NCI-H128 (cell line): ENCODE measurements around the gene RNF214.

Source experiments
- DNase-seq: peaks from one replicate; lab custom pipeline; 2025; ENCODE audit not compliant: unreplicated experiment; lab: John Stamatoyannopoulos, UW

RNF214 gene

DNA sequence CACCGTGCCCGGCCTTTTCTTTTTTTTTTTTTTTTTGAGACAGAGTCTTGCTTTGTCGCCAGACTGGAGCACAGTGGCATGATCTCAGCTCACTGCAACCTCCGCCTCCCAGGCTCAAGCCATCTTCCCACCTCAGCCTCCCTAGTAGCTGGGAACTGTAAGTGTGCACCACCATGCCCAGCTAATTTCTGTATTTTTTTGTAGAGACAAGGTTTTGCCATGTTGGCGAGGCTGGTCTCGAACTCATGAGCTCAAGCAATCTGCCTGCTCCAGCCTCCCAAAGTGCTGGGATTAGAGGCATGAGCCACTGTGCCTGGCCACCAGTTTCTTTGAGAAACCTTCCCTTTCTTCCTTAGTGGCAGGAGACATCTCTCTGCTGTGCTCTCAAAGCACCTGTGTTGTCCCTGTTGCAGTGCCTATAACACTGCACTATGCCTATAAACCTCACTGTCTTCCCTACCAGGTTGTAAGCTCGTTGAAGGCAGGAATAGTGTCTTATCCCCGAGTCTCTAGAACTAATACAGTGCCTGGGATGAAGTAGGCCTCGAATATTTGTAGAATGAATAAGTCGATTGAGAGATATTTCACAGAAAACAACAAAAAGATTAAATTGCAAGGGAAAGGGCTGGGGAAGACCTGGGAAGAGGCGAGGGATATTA lies 19.6 kb upstream of the RNF214 start:
- DNase-seq = no peak

DNA sequence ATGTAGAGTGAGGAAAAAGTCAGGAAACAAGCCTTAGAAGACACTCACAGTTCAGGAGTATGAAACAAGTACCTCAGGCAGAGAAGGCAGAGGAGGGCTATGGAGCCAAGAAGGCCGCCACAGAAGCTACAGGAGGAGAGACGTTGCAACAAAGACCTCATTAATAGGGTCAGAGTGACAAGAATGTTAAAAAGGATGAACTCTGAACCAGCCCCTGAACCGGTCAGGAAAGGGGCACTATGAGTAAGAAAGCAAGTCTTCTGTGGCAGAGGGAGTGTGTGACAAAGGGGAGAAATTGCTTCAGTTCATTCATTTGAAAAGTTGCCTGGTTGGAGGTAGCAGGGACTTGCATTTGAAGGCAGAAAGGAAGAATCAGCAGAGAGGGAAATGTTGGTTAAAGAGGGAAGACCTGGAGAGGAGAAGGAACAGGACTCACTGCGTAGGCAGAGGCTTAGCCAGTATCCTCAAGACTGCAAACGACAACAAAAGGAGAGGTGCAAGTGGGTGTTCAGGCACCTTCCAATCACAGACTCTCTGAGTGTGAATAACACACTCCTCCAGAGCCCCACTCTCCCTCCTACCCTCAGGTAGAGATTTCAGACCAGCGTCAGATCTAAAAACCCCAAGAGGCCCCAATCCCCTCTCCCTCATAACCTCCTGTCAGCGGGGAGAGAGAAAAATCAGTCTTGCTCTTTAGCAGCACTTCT lies 17.9 kb upstream of the RNF214 start:
- no peak for DNase-seq

DNA sequence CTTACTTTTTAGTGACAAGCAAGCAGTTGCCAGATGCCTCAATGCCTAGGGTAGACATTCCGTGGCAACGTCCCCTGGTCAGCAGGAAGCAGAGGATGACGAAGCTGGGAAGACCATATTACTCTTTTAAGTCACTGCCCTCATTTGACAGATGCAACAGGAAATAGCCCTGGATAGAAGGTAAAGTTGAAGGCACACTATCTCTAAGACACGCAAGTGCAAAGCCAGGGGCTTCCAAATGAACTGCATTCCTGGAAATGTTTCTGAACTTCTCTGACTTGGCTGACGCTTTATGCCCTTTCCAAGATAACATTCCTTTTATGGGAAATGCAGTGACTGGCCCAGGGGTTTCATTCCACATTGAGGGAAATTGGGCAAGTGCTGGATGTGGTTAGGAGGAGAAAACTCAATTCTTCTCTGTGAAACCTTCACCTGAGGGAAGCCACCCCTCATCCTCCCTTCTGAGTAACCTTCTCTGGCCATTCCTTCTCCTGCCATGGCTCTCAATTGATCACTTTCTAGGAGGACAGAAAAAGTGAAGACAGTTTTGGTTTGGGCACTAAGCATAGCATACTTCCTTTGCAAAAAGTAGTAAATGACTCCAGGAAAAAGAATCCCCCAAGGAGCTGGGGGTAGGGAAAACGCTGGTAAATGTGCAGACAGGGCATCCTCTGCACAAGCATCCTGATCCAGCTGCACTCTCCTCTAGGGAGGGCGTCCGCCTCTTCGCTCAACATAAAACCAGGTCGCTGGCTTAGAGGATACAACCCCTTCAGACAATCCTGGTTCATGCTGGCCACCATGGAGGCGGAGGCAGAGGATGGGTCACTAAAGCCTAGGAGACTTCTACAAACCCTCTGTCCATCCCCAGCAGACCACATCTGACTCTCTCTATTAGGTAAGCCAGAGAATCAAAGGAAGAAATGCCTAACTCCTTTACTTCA lies 15.1 kb upstream of the RNF214 start:
- DNase-seq = no peak

GRCh38 chr11:117218133-117218915 lies 14.1 kb upstream of the RNF214 start:
- no peak for DNase-seq

DNA sequence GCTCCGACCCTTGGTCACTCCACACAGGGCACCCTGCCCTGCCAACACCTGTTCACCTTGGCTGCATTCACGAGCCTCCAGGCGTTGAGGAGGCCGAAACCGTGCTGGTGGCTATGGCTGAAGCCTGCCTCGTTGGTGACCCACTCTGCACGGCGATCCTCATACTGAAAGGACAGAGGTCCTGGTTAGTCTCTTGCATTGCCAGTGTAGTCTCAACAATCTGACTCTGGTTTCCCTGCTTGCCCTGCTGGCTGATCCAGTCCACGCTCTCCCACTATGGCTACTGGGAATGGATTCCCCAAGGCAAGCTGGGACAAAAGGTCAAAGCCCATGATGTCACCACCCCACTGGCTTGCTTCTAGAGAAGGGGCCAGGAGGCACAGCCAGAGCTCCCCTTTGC lies 13.5 kb upstream of the RNF214 start:
- DNase-seq = no peak

DNA sequence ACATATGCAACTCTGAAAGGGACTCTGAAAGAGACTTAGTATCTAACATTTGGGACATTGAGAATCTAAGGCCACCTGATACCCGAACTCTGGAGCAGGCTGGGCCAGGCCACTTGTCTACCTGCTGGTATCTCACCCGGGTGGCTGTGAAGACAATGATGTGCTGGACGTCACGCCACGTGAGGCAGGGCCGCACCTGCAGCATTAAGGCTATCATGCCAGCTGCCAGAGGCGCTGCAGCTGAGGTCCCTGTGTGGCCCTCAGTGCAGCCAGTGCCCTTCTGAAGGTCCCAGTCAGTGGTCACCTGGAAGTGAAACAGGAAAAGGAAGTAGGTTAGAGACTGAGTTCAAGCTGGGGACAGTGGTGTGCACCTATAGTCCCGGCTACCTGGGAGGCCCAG lies 13.0 kb upstream of the RNF214 start:
- no peak for DNase-seq

- DNase-seq = no peak
Measured at GRCh38 chr11:117219995-117220394, 12.5 kb upstream of the RNF214 start.

DNA sequence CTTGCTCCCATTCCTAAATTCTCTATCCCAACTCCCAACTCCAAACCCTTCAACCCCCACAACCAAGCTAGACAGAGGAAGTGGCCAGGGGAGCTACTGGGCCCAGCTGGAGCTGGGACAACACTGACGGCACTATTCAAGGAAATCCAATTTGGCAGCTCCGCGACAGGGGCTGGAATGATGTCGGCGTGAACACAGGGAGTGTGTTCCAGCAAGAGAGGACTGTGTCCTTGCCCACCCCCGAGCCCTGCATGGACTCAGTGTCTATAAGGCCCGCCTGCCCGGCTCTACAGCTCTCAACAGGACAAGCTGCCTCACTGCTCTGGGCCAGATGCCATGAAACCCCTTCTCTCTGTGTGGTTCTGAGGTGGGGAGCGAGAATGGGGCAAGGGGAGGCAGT lies 11.9 kb upstream of the RNF214 start:
- no peak for DNase-seq

GRCh38 chr11:117220999-117221774 lies 11.3 kb upstream of the RNF214 start:
- no peak for DNase-seq

DNA sequence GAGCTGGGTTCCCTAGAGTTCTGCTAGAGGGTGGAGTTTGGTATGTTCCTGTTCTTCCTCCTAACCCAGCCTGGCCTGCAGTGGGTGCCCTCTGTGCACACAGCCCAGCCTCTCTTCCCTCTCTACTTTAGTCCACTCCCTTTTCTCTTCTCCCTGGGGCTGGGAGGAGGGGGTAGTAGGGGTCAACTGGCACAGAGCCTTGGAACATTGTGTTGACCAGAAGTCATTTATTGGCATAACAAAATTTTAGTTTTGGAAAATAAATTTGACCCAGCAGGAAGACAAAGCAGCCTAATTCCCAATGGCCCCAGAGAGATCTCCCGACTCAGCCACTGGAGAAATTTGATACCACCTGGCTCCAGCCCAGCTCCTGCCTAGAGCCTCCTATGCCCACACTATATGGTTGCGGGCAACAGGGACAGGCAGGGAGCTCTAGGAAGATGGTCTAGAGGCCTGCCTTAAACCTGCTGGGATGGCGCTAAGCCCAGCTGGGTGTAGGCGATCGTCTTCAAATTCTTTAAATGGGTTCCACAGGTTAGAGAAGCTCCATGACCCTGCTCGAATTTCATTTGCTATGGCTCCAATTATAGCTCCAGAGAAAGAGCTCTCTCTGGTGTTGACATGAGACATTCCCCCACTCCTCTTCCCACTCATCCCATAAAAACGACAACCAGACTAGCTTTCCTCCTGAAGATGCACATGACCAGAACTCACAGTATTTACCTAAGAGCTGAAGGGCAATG lies 10.5 kb upstream of the RNF214 start:
- DNase-seq = no peak

- no peak for DNase-seq
Measured at GRCh38 chr11:117222991-117223740, 9.3 kb upstream of the RNF214 start.

DNA sequence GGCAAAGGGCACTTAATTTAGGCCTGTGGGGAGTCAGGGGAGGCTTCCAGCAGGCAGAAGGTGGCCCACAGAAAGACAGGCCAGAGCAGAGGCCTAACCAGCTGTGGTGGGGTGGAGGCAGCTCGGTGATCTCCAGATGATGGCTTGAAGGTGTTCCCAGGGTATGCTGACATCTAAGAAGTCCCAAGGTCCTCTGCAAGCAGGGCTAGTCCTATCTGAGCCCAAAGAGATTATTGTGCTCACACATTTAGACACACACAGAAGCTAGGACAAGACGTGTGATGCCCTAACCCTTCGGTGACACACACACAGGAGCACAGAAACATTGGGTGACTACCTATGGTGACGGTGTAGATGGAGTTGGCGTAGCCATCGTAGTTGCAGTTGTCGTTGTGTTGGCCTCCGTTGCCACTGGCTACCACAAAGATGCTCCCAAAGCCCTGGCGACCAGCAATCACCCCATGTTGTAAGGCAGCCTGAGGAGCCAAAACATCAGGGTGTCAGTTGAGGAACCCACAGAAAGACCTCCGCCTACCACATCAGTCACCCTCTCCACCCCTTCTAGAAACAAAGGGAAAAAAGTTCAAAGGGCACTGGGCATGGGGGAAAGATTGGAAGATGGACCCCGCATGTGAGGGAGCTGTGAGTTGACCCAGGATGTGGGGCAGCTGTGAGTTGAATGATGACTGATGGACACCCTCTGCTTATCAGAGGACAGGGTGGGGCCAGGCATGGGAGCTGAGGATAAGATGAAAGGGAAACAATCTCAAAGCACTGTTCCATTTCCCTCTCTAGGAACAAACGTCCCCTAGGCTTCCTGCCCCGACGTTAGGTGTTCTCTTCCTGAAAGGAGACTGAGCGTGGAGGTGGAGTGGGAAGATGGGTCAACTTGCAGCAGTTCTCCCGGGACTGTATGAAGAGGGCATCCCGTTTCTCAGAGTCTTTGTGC lies 8.5 kb upstream of the RNF214 start:
- no peak for DNase-seq

DNA sequence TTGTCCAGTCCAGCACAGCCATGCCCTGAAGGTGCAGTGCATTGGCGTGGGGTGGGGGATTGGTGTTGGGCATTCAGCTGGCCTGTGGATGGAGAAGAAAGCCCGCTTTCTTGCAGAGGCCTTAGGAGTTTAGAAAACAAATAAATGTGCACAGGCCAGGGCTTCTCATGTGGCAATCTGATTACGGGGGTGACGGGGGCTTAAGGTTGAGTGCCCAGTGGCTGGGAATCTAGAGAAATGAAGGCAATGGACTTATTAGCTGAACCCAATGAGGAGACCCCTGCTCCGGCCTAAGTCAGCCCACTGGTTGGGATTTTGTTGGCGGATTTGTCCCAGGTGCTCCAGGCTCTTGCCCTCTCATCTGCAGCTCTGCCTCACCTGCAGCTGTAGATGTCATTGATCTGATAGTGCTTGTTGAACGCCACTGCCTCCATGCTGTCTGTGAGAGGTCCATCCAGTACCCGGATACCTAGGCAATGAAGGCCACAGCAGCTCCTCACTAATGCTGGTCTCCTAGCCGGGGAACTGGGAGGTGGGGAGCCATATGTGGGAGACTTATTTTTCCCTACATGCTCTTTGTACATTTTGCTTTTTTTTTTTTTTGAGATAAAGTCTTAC lies 6.8 kb upstream of the RNF214 start:
- DNase-seq = no peak

- peak; percentile 15 for DNase-seq
Measured at GRCh38 chr11:117226388-117227385, 5.8 kb upstream of the RNF214 start.

DNA sequence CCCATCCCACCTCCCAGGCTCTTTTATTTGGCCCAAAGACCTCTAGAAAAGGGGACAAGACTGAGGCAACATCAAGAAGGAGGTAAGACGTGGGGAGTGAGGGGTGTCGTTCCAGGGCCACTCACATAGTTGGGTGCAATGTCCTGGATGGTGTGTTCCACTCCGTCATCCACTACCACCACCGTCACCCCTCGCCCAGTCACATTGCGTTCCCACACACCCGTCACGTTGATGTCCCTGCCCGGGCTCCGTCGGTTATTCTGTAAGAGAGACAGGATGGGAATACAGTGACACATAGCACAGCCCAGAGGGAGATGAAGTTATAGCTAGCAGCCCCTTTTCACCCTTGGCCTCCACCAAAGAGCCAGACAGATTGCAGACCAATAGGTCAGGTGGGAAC lies 4.4 kb upstream of the RNF214 start:
- DNase-seq = no peak

GRCh38 chr11:117229411-117229810 lies 3.1 kb upstream of the RNF214 start:
- no peak for DNase-seq
